ENCODE data around the gene RALGPS1.

RALGPS1 gene

DNA sequence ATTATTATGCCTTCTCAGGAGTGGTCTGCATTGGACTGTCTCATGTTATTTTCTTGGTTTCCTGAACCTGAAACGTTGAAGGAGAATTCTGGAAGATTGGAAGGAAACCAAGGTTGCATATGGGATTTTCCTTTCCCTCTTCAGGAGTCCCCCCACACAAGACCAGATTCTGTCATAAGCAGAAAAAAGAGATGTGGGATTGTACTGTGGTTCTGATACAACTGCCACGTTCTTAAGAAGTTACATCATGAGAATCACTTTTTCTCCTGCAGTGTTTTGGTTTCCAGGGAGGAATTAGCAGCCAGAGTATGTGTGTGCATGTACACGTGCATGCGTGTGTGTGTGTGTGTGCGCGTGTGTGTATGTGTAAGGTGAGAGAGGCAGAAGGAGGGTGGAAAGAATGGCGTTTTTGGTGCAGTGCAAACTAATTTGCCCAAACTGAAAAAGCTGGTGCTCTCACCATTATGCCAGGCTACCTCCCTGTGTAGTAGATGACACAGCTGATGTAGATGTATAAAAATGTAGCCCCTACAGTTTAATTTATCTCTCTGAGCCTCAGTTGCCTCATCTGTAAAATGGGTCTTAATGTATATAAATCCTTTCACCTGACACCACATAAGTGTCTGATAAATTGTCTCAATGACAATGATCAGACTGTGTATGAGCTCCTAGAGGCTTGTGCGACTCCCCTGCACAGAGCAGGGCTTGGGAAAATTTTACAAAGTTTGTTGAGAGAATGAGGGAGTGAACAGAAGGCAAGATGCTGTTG lies 38.6 kb downstream of the RALGPS1 start:
- 76% methylated on average over 7 of the region's 8 CpGs for WGBS (ENCODE audit: insufficient coverage)
- POLR2A ChIA-PET = interaction anchor here (0.8 kb wide), 1 partner anchor 57 kb away, joined by 3 read pairs; no protein-coding TSS in a partner anchor
- Histone ChIP-seq H3K27ac (ENCODE audit: insufficient read depth in 1 of 2, low read depth in 1 of 2, low read length in 2 of 2, poor library complexity in 1 of 2, severe bottlenecking in 2 of 2) (no peak overlapping the region), H3K36me3 (ENCODE audit: control insufficient read depth in 4 of 4, insufficient read depth in 4 of 4, low read length in 3 of 4) (no peaks in the 10 kb centered on the region), H3K4me3 (ENCODE audit: control insufficient read depth in 1 of 7, extremely low read depth in 1 of 7, insufficient read depth in 4 of 7, low read depth in 2 of 7, low read length in 6 of 7) (no peak overlapping the region), H3K27me3 (replicated peaks in 2 of 5; ENCODE audit: control insufficient read depth in 4 of 5, insufficient read depth in 5 of 5, low read length in 4 of 5) (peaks cover 0 to 7% (median 0%) of the 10 kb centered on the region in 5 experiments), H3K4me1 (ENCODE audit: control extremely low read depth in 1 of 4, control insufficient read depth in 4 of 4, insufficient read depth in 4 of 4, low read length in 3 of 4) (no peaks in the 10 kb centered on the region), H3K9me3 (ENCODE audit: control extremely low read depth in 1 of 5, control insufficient read depth in 4 of 5, insufficient read depth in 2 of 5, low read depth in 1 of 5, low read length in 4 of 5) (no peaks in the 10 kb centered on the region)
- CTCF ChIA-PET = interaction anchor here (1.0 to 1.1 kb wide), 2 partner anchors 15 to 246 kb away, joined by 4 to 5 read pairs; no protein-coding TSS in a partner anchor
- no peak for DNase-seq

- POLR2A ChIA-PET = no interaction called here
- H3K4me1 ChIP-seq (ENCODE audit: control extremely low read depth in 1 of 4, control insufficient read depth in 4 of 4, insufficient read depth in 4 of 4, low read length in 3 of 4) = no peaks in the 10 kb centered on the region
- 97% methylated on average over 5 of the region's 5 CpGs for WGBS (ENCODE audit: insufficient coverage)
- H3K27ac ChIP-seq (ENCODE audit: insufficient read depth in 1 of 2, low read depth in 1 of 2, low read length in 2 of 2, poor library complexity in 1 of 2, severe bottlenecking in 2 of 2) = no peak overlapping the region
- H3K4me3 ChIP-seq (ENCODE audit: control insufficient read depth in 1 of 7, extremely low read depth in 1 of 7, insufficient read depth in 4 of 7, low read depth in 2 of 7, low read length in 6 of 7) = no peak overlapping the region
- H3K9me3 ChIP-seq (ENCODE audit: control extremely low read depth in 1 of 5, control insufficient read depth in 4 of 5, insufficient read depth in 2 of 5, low read depth in 1 of 5, low read length in 4 of 5) = no peaks in the 10 kb centered on the region
- peaks cover 0 to 7% (median 0%) of the 10 kb centered on the region in 5 experiments for H3K27me3 ChIP-seq (replicated peaks in 2 of 5; ENCODE audit: control insufficient read depth in 4 of 5, insufficient read depth in 5 of 5, low read length in 4 of 5)
- DNase-seq = no peak
- H3K36me3 ChIP-seq (ENCODE audit: control insufficient read depth in 4 of 4, insufficient read depth in 4 of 4, low read length in 3 of 4) = no peaks in the 10 kb centered on the region
- CTCF ChIA-PET = no interaction called here
Observed at GRCh38 chr9:126955811-126956210, 41.2 kb downstream of the RALGPS1 start.

DNA sequence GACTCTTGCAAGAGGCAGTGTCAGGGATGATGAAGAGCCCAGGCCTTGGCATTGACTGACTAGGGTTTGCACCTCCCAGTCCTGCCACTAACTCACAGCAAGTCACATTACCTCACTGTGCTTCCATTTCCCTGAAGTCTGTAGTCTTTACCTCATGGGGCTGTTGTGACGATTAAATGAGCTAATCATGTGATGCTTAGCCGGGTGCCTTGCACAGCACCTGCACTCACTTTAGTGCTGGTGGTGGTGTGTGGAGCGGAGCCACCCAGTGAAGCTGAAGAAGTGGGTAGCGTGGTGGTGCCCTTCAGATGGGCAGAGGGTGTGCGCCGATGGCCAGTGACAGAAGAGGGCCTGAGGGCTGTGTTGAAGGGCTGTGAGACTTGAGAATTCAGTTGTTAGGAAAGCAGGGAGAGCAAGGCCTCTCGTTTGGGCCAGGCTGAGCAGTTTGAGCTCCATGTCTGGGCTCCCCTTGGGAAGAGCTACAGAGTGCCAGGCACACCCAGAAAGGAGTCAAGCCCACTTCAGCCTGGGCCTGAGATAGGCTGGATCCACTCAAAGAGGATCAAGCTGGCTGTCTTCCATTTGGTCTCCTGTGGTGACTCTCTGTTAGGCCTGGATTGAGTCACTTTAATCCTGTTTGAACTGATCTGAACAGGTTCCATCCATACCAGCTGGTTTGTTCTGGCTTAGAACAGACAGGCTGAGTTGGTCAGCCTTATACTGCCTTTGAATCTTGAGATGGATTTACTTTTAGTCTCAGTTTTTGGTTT lies 42.5 kb downstream of the RALGPS1 start:
- H3K27me3 ChIP-seq (replicated peaks in 2 of 5; ENCODE audit: control insufficient read depth in 4 of 5, insufficient read depth in 5 of 5, low read length in 4 of 5) = peaks cover 0 to 9% (median 0%) of the 10 kb centered on the region in 5 experiments
- H3K9me3 ChIP-seq (ENCODE audit: control extremely low read depth in 1 of 5, control insufficient read depth in 4 of 5, insufficient read depth in 2 of 5, low read depth in 1 of 5, low read length in 4 of 5) = no peaks in the 10 kb centered on the region
- no peak overlapping the region for H3K27ac ChIP-seq (ENCODE audit: insufficient read depth in 1 of 2, low read depth in 1 of 2, low read length in 2 of 2, poor library complexity in 1 of 2, severe bottlenecking in 2 of 2)
- POLR2A ChIA-PET = no interaction called here
- H3K4me1 ChIP-seq (ENCODE audit: control extremely low read depth in 1 of 4, control insufficient read depth in 4 of 4, insufficient read depth in 4 of 4, low read length in 3 of 4) = no peaks in the 10 kb centered on the region
- 94% methylated on average over 6 of the region's 7 CpGs for WGBS (ENCODE audit: insufficient coverage)
- no peaks in the 10 kb centered on the region for H3K36me3 ChIP-seq (ENCODE audit: control insufficient read depth in 4 of 4, insufficient read depth in 4 of 4, low read length in 3 of 4)
- CTCF ChIA-PET = interaction anchor here (1.6 to 1.7 kb wide), 2 partner anchors 10 to 16 kb away, joined by 6 to 9 read pairs; no protein-coding TSS in a partner anchor
- DNase-seq = no peak
- H3K4me3 ChIP-seq (ENCODE audit: control insufficient read depth in 1 of 7, extremely low read depth in 1 of 7, insufficient read depth in 4 of 7, low read depth in 2 of 7, low read length in 6 of 7) = no peak overlapping the region

DNA sequence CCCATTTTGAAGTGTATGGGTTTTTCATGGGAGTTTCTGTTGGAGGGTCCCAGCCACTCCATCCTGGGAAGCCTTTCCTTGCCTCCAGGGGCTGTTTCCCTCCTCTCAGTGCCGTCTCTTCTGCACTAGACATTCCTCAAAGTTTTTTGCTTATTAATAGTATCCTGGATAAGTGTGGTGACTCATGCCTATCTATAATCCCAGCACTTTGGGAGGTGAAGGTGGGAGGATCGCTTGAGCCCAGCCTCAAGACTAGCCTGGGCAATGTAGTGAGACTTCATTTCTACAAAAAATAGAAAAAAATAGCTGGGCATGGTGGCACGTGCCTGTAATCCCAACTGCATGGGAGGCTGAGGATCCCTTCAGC lies 43.1 kb downstream of the RALGPS1 start:
- Histone ChIP-seq H3K4me1 (ENCODE audit: control extremely low read depth in 1 of 4, control insufficient read depth in 4 of 4, insufficient read depth in 4 of 4, low read length in 3 of 4) (no peaks in the 10 kb centered on the region), H3K27me3 (replicated peaks in 2 of 5; ENCODE audit: control insufficient read depth in 4 of 5, insufficient read depth in 5 of 5, low read length in 4 of 5) (peaks cover 0 to 9% (median 0%) of the 10 kb centered on the region in 5 experiments), H3K4me3 (ENCODE audit: control insufficient read depth in 1 of 7, extremely low read depth in 1 of 7, insufficient read depth in 4 of 7, low read depth in 2 of 7, low read length in 6 of 7) (no peak overlapping the region), H3K9me3 (ENCODE audit: control extremely low read depth in 1 of 5, control insufficient read depth in 4 of 5, insufficient read depth in 2 of 5, low read depth in 1 of 5, low read length in 4 of 5) (no peaks in the 10 kb centered on the region), H3K27ac (ENCODE audit: insufficient read depth in 1 of 2, low read depth in 1 of 2, low read length in 2 of 2, poor library complexity in 1 of 2, severe bottlenecking in 2 of 2) (no peak overlapping the region), H3K36me3 (ENCODE audit: control insufficient read depth in 4 of 4, insufficient read depth in 4 of 4, low read length in 3 of 4) (no peaks in the 10 kb centered on the region)
- ChIA-PET CTCF (interaction anchor here (1.6 to 1.7 kb wide), 2 partner anchors 9 to 17 kb away, joined by 6 to 9 read pairs; no protein-coding TSS in a partner anchor), POLR2A (no interaction called here)
- no peak for DNase-seq
- WGBS (ENCODE audit: insufficient coverage) = 100% methylated on average over 1 of the region's 3 CpGs

DNA sequence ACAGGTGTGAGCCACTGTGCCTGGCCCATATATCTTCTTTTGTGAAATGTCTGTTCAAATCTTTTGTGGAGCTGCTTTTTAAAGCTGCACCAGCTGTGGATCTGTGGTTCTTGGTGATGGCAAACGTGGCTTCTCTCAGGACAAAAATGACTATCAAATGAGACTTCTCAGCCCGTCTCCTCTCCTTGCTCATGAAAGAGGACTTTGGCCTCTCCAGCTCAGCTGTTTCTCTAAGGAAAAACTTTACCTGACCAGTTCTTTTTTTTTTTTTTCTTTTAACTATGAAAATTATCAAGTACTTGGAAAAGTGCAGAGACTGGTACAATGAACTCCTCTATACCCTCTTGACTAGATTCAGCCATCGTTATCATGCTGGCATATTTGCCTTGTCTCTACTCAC lies 44.8 kb downstream of the RALGPS1 start:
- 95% methylated on average over 3 of the region's 3 CpGs for WGBS (ENCODE audit: insufficient coverage)
- H3K9me3 ChIP-seq (ENCODE audit: control extremely low read depth in 1 of 5, control insufficient read depth in 4 of 5, insufficient read depth in 2 of 5, low read depth in 1 of 5, low read length in 4 of 5) = no peaks in the 10 kb centered on the region
- H3K27me3 ChIP-seq (replicated peaks in 2 of 5; ENCODE audit: control insufficient read depth in 4 of 5, insufficient read depth in 5 of 5, low read length in 4 of 5) = peaks cover 0 to 7% (median 0%) of the 10 kb centered on the region in 5 experiments
- ChIA-PET POLR2A (no interaction called here), CTCF (interaction anchor here (0.6 to 1.5 kb wide), 2 partner anchors 21 to 178 kb away, joined by 3 read pairs; no protein-coding TSS in a partner anchor)
- no peak for DNase-seq
- H3K27ac ChIP-seq (ENCODE audit: insufficient read depth in 1 of 2, low read depth in 1 of 2, low read length in 2 of 2, poor library complexity in 1 of 2, severe bottlenecking in 2 of 2) = no peak overlapping the region
- H3K36me3 ChIP-seq (ENCODE audit: control insufficient read depth in 4 of 4, insufficient read depth in 4 of 4, low read length in 3 of 4) = no peaks in the 10 kb centered on the region
- H3K4me1 ChIP-seq (ENCODE audit: control extremely low read depth in 1 of 4, control insufficient read depth in 4 of 4, insufficient read depth in 4 of 4, low read length in 3 of 4) = no peaks in the 10 kb centered on the region
- no peak overlapping the region for H3K4me3 ChIP-seq (ENCODE audit: control insufficient read depth in 1 of 7, extremely low read depth in 1 of 7, insufficient read depth in 4 of 7, low read depth in 2 of 7, low read length in 6 of 7)

DNA sequence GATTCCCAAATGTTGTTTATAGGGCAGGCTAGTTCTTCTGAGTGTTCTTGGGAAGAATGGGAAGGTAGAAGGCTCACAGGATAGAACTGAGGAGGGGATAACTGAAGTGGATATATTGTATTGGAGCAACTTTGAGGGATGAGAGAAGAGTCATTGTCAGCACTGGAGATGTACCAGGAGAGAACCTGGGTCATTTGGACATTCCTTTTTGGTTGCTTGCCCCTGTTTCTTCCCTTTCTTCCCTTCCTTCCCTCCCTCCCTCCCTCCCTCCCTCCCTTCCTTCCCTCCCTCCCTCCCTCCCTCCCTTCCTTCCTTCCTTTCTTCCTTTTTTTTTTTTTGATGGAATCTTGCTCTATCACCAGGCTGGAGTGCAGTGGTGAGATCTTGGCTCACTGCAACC lies 45.3 kb downstream of the RALGPS1 start:
- DNase-seq = no peak
- ChIA-PET CTCF (interaction anchor here (1.5 to 2.2 kb wide), 2 partner anchors 18 to 22 kb away, joined by 3 to 7 read pairs; no protein-coding TSS in a partner anchor), POLR2A (no interaction called here)

DNA sequence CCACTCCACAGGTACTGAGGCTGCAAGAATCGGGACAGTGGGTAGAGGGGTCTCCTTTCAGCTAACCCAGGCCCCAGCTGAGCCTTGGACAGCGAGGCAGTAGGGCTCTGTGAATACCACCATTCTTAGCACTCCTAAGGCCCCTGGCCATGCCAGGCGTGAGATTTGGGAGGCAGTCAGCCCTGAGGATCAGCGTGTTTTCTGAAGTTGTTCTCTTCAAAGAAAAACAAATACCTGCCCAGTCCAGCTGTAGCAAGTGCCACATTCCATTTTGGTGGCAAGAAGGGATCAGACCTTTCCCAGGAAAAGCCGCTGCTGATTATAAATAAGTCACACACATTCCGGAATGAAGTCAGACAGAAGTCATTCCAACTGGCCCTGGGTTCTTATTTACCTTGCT lies 47.8 kb downstream of the RALGPS1 start:
- Histone ChIP-seq H3K27ac (ENCODE audit: insufficient read depth in 1 of 2, low read depth in 1 of 2, low read length in 2 of 2, poor library complexity in 1 of 2, severe bottlenecking in 2 of 2) (no peak overlapping the region), H3K27me3 (replicated peaks in 2 of 5; ENCODE audit: control insufficient read depth in 4 of 5, insufficient read depth in 5 of 5, low read length in 4 of 5) (peaks cover 0 to 5% (median 0%) of the 10 kb centered on the region in 5 experiments), H3K4me3 (ENCODE audit: control insufficient read depth in 1 of 7, extremely low read depth in 1 of 7, insufficient read depth in 4 of 7, low read depth in 2 of 7, low read length in 6 of 7) (no peak overlapping the region), H3K4me1 (ENCODE audit: control extremely low read depth in 1 of 4, control insufficient read depth in 4 of 4, insufficient read depth in 4 of 4, low read length in 3 of 4) (no peaks in the 10 kb centered on the region), H3K9me3 (ENCODE audit: control extremely low read depth in 1 of 5, control insufficient read depth in 4 of 5, insufficient read depth in 2 of 5, low read depth in 1 of 5, low read length in 4 of 5) (no peaks in the 10 kb centered on the region), H3K36me3 (ENCODE audit: control insufficient read depth in 4 of 4, insufficient read depth in 4 of 4, low read length in 3 of 4) (no peaks in the 10 kb centered on the region)
- CTCF ChIA-PET = interaction anchor here (0.7 to 5.3 kb wide), 2 partner anchors 17 to 237 kb away, joined by 3 to 37 read pairs; no protein-coding TSS in a partner anchor
- POLR2A ChIA-PET = interaction anchor here (1.0 kb wide), 1 partner anchor 251 kb away, joined by 3 read pairs; no protein-coding TSS in a partner anchor
- DNase-seq = no peak
- 94% methylated on average over 5 of the region's 6 CpGs for WGBS (ENCODE audit: insufficient coverage)

More for the DNA sequence above, 45.3 kb downstream of the RALGPS1 start:
- no peak overlapping the region for H3K27ac ChIP-seq (ENCODE audit: insufficient read depth in 1 of 2, low read depth in 1 of 2, low read length in 2 of 2, poor library complexity in 1 of 2, severe bottlenecking in 2 of 2)
- no peaks in the 10 kb centered on the region for H3K4me1 ChIP-seq (ENCODE audit: control extremely low read depth in 1 of 4, control insufficient read depth in 4 of 4, insufficient read depth in 4 of 4, low read length in 3 of 4)
- peaks cover 0 to 7% (median 0%) of the 10 kb centered on the region in 5 experiments for H3K27me3 ChIP-seq (replicated peaks in 2 of 5; ENCODE audit: control insufficient read depth in 4 of 5, insufficient read depth in 5 of 5, low read length in 4 of 5)
- no peak overlapping the region for H3K4me3 ChIP-seq (ENCODE audit: control insufficient read depth in 1 of 7, extremely low read depth in 1 of 7, insufficient read depth in 4 of 7, low read depth in 2 of 7, low read length in 6 of 7)
- H3K36me3 ChIP-seq (ENCODE audit: control insufficient read depth in 4 of 4, insufficient read depth in 4 of 4, low read length in 3 of 4) = no peaks in the 10 kb centered on the region
- H3K9me3 ChIP-seq (ENCODE audit: control extremely low read depth in 1 of 5, control insufficient read depth in 4 of 5, insufficient read depth in 2 of 5, low read depth in 1 of 5, low read length in 4 of 5) = no peaks in the 10 kb centered on the region
